H1 (cell line): ENCODE measurements around the gene PRR29. TPM values are rescaled to one million over a fixed set of nuclear protein-coding genes. Genes with fewer than 3 reads are reported as not detected.

ENCODE experiments used
- CTCF ChIA-PET: fragments of 300-600 bp; sonication (Branson Sonifier 250); formaldehyde crosslinking; loops from one replicate; lab custom pipeline; 2021; ENCODE audit not compliant: partially characterized antibody; lab: Charles Lee
- POLR2A ChIA-PET: fragments of 300-600 bp; sonication (Branson Sonifier 250); formaldehyde crosslinking; loops from one replicate; lab custom pipeline; 2021; ENCODE audit warnings: inconsistent platforms; ENCODE audit not compliant: partially characterized antibody; lab: Charles Lee
- DNase-seq, 2 experiments: peaks; one replicate each; pipeline versions ENCODE4 v3.0.0 to v3.0.0-alpha.2; 2010 to 2022; ENCODE audit warnings: low spot score in 2 of 2, low read depth in 1 of 2, mixed read lengths in 1 of 2
- FAIRE-seq: peaks from 2 replicates; lab custom pipeline; 2011; peaks lifted over from hg19 to GRCh38; lab: Jason Lieb, UNC
- H2AFZ ChIP-seq: 2 replicates; pipeline ENCODE4 v1.8.1; 2012; ENCODE audit warnings: low read length, inconsistent platforms
- H2AK5ac ChIP-seq: 2 replicates; pipeline ENCODE4 v1.6.1; 2013; ENCODE audit warnings: low read depth, low read length
- H2BK120ac ChIP-seq: replicated peaks from 2 replicates; pipeline ENCODE3; 2013; ENCODE audit warnings: low read depth, low read length, inconsistent platforms
- H2BK12ac ChIP-seq: 2 replicates; pipeline ENCODE4 v1.6.1; 2013; ENCODE audit warnings: low read depth, low read length
- H2BK15ac ChIP-seq: 2 replicates; pipeline ENCODE4 v1.6.1; 2013; ENCODE audit warnings: low read length
- H2BK20ac ChIP-seq: 2 replicates; pipeline ENCODE4 v1.6.1; 2013; ENCODE audit warnings: low read length
- H2BK5ac ChIP-seq: 2 replicates; pipeline ENCODE4 v1.6.1; 2013; ENCODE audit warnings: low read depth, low read length
- H3K14ac ChIP-seq: 2 replicates; pipeline ENCODE4 v1.6.1; 2013; ENCODE audit warnings: inconsistent platforms; ENCODE audit not compliant: insufficient read length
- H3K18ac ChIP-seq: 2 replicates; pipeline ENCODE4 v1.6.1; 2013; ENCODE audit warnings: low read length; ENCODE audit errors: extremely low read depth
- H3K23ac ChIP-seq: 2 replicates; pipeline ENCODE4 v1.6.1; 2013; ENCODE audit warnings: inconsistent platforms; ENCODE audit not compliant: insufficient read length
- H3K23me2 ChIP-seq: 2 replicates; pipeline ENCODE4 v1.6.1; 2013; ENCODE audit warnings: low read depth, low read length
- H3K27ac ChIP-seq: 2 replicates; pipeline ENCODE4 v1.6.1; 2011; ENCODE audit warnings: low read depth, low read length, inconsistent platforms
- H3K27me3 ChIP-seq, 4 experiments: replicated peaks in 1 of 4; 1 replicate in 1 of 4; 2 replicates in 3 of 4; pipeline versions ENCODE4 v1.6.1 to v1.8.1; 2011 to 2013; ENCODE audit warnings: low read length in 3 of 4, mild to moderate bottlenecking in 3 of 4, inconsistent platforms in 2 of 4, mixed read lengths in 2 of 4, moderate library complexity in 1 of 4; ENCODE audit not compliant: control insufficient read depth in 3 of 4, insufficient read depth in 3 of 4; ENCODE audit errors: extremely low read depth in 1 of 4
- H3K36me3 ChIP-seq, 4 experiments: 2 replicates each; pipeline versions ENCODE4 v1.6.1 to v1.8.1; 2011 to 2013; ENCODE audit warnings: mild to moderate bottlenecking in 4 of 4, low read length in 3 of 4, moderate library complexity in 2 of 4, control low read depth in 1 of 4, inconsistent platforms in 1 of 4; ENCODE audit not compliant: insufficient read depth in 4 of 4, control insufficient read depth in 2 of 4
- H3K4ac ChIP-seq: replicated peaks from 2 replicates; pipeline ENCODE3; 2013; ENCODE audit warnings: low read length, low read depth, mixed read lengths, inconsistent platforms; ENCODE audit not compliant: insufficient read length
- H3K4me1 ChIP-seq, 4 experiments: replicated peaks in 1 of 4; 1 replicate in 1 of 4; 2 replicates in 3 of 4; pipeline versions ENCODE4 v1.6.1 to v1.8.1; 2011 to 2013; ENCODE audit warnings: low read length in 3 of 4, inconsistent platforms in 2 of 4, mixed read lengths in 1 of 4; ENCODE audit not compliant: insufficient read depth in 4 of 4, control insufficient read depth in 3 of 4
- H3K4me2 ChIP-seq, 2 experiments: 2 replicates each; pipeline versions ENCODE4 v1.6.1 to v1.8.1; 2011 to 2013; ENCODE audit warnings: low read depth in 2 of 2, low read length in 2 of 2, control low read depth in 1 of 2, inconsistent platforms in 1 of 2, mild to moderate bottlenecking in 1 of 2; ENCODE audit not compliant: insufficient read depth in 1 of 2
- H3K4me3 ChIP-seq, 4 experiments: fragments of 200-600, 300-600 bp in 1 of 4; sonication (generic), shearing (Covaris generic), sonication (Bioruptor Twin) in 1 of 4; 2 replicates each; pipeline versions ENCODE4 v1.5.1 to v1.8.1; 2011 to 2016; ENCODE audit warnings: low read length in 4 of 4, low read depth in 3 of 4, control low read depth in 2 of 4, inconsistent platforms in 2 of 4, mild to moderate bottlenecking in 2 of 4, mixed read lengths in 1 of 4, moderate library complexity in 1 of 4; ENCODE audit not compliant: insufficient read depth in 2 of 4; ENCODE audit errors: extremely low read depth in 1 of 4
- H3K56ac ChIP-seq: replicated peaks from 2 replicates; pipeline ENCODE3; 2013; ENCODE audit warnings: low read depth, mild to moderate bottlenecking, mixed read lengths, low read length, inconsistent platforms; ENCODE audit not compliant: insufficient read length
- H3K79me1 ChIP-seq: 2 replicates; pipeline ENCODE4 v1.6.1; 2013; ENCODE audit warnings: low read depth, low read length, control low read depth
- H3K79me2 ChIP-seq, 2 experiments: 2 replicates each; pipeline versions ENCODE4 v1.6.1 to v1.8.1; 2012 to 2013; ENCODE audit warnings: low read length in 2 of 2, mild to moderate bottlenecking in 2 of 2, inconsistent platforms in 1 of 2; ENCODE audit not compliant: insufficient read depth in 2 of 2, control insufficient read depth in 1 of 2
- H3K9ac ChIP-seq, 4 experiments: replicated peaks in 1 of 4; 1 replicate in 1 of 4; 2 replicates in 3 of 4; pipeline versions ENCODE4 v1.6.1 to v1.8.1; 2011 to 2013; ENCODE audit warnings: low read depth in 3 of 4, low read length in 3 of 4, control low read depth in 2 of 4, mild to moderate bottlenecking in 2 of 4, moderate library complexity in 2 of 4, inconsistent platforms in 1 of 4; ENCODE audit errors: extremely low read depth in 1 of 4
- H3K9me3 ChIP-seq, 2 experiments: 2 replicates each; pipeline versions ENCODE4 v1.6.1 to v1.8.1; 2012 to 2013; ENCODE audit warnings: mild to moderate bottlenecking in 2 of 2, moderate library complexity in 2 of 2, control low read depth in 1 of 2, inconsistent platforms in 1 of 2, low read depth in 1 of 2, low read length in 1 of 2, mixed read lengths in 1 of 2; ENCODE audit not compliant: insufficient read depth in 2 of 2
- H4K20me1 ChIP-seq, 2 experiments: replicated peaks in 1 of 2; 2 replicates each; pipeline versions ENCODE3 to v1.8.1; 2011 to 2013; ENCODE audit warnings: inconsistent platforms in 2 of 2, low read length in 2 of 2, mild to moderate bottlenecking in 1 of 2; ENCODE audit not compliant: insufficient read depth in 2 of 2, control insufficient read depth in 1 of 2
- H4K5ac ChIP-seq: 2 replicates; pipeline ENCODE4 v1.6.1; 2013; ENCODE audit warnings: low read length, low read depth, mixed read lengths, inconsistent platforms; ENCODE audit not compliant: insufficient read length
- H4K8ac ChIP-seq: 2 replicates; pipeline ENCODE4 v1.8.0; 2013; ENCODE audit warnings: mild to moderate bottlenecking, moderate library complexity, low read length, inconsistent platforms; ENCODE audit not compliant: insufficient read depth; ENCODE audit errors: extremely low read depth
- H4K91ac ChIP-seq: replicated peaks from 2 replicates; pipeline ENCODE3; 2013; ENCODE audit warnings: low read length, mixed read lengths, inconsistent platforms; ENCODE audit not compliant: insufficient read length
- BACH1 ChIP-seq: IDR thresholded peaks from 2 replicates; pipeline ENCODE4 v1.6.1; 2012; ENCODE audit warnings: low read length, improper control_type of control experiment
- CEBPB ChIP-seq: IDR thresholded peaks from 2 replicates; pipeline ENCODE4 v1.6.1; 2012; ENCODE audit warnings: low read depth, low read length
- CHD2 ChIP-seq: IDR thresholded peaks from 2 replicates; pipeline ENCODE4 v1.6.1; 2012; ENCODE audit warnings: low read length, improper control_type of control experiment
- CTBP2 ChIP-seq: IDR thresholded peaks from 2 replicates; pipeline ENCODE4 v1.7.0; 2011; ENCODE audit warnings: borderline replicate concordance, mild to moderate bottlenecking, moderate library complexity, mixed read lengths, low read length; ENCODE audit not compliant: insufficient read depth, insufficient read length
- HDAC6 ChIP-seq: IDR thresholded peaks from one replicate; pipeline ENCODE4 v1.7.1; 2012; ENCODE audit warnings: low read depth, mild to moderate bottlenecking, inconsistent platforms, low read length, moderate library complexity
- RNF2 ChIP-seq: fragments of 200-900, 300-1000 bp; sonication (generic); IDR thresholded peaks from 2 replicates; pipeline ENCODE4 v1.7.1; 2016; ENCODE audit warnings: borderline replicate concordance, low read depth, mild to moderate bottlenecking, antibody characterized with exemption, low read length; ENCODE audit not compliant: poor library complexity, severe bottlenecking; ENCODE audit errors: missing control alignments
- SAP30 ChIP-seq: fragments of 300-600 bp; sonication (generic); IDR thresholded peaks from 2 replicates; pipeline ENCODE4 v1.7.1; 2012; ENCODE audit warnings: low read length, moderate library complexity, mild to moderate bottlenecking, inconsistent platforms; ENCODE audit not compliant: insufficient read depth, insufficient replicate concordance
- SP1 ChIP-seq: IDR thresholded peaks from 2 replicates; pipeline ENCODE4 v1.6.1; 2011; ENCODE audit warnings: low read depth, low read length
- WGBS, 2 experiments: shearing (Covaris generic) in 1 of 2; methylation state at CpG; one replicate each; pipeline versions ENCODE4 v1.1.6 to v1.1.7; 2013 to 2015; ENCODE audit warnings: low lambda C conversion rate in 2 of 2, mixed read lengths in 2 of 2, inconsistent platforms in 1 of 2, low coverage in 1 of 2, missing lambda C conversion rate in 1 of 2; ENCODE audit not compliant: insufficient replicate concordance in 2 of 2, insufficient coverage in 1 of 2, insufficient read length in 1 of 2; ENCODE audit errors: extremely low coverage in 1 of 2, missing lambda C conversion rate in 1 of 2; 5-methylcytosine and 5-hydroxymethylcytosine counted together
- polyA plus RNA-seq, 7 experiments: library from polyadenylated mRNA; depleted of rRNA in 3 of 7; stranded (reverse) in 5 of 7; unstranded in 2 of 7; fragments of >200 nt in 5 of 7; fragments of 200-250 nt in 2 of 7; gene quantifications; 1 replicate in 5 of 7; 2 replicates in 1 of 7; 4 replicates in 1 of 7; pipeline versions ENCODE4 v1.2.1 to v1.2.3, GENCODE V29; 2011 to 2013; ENCODE audit warnings: missing spikeins in 2 of 7, mixed read lengths in 2 of 7
- total RNA-seq: library from RNA; stranded (reverse); fragmentation: NEBNext Ultra II Directional; extraction: Animal tissue kit (Norgen Biotek cat#: 25700); gene quantifications from 2 replicates; pipeline ENCODE4 v1.2.1, GENCODE V29; 2021
- TF ChIP-seq, protein P1 (sequence below): IDR thresholded peaks from 2 replicates; pipeline ENCODE4 v1.6.1; 2012; ENCODE audit warnings: low read length, inconsistent platforms

The PRR29 gene
- total and polyA plus RNA-seq, 2 of the 8 experiments (the other 6 are each of a cell fraction or from before 2014, with no cell fraction given): 0.67 to 0.83 TPM

DNA sequence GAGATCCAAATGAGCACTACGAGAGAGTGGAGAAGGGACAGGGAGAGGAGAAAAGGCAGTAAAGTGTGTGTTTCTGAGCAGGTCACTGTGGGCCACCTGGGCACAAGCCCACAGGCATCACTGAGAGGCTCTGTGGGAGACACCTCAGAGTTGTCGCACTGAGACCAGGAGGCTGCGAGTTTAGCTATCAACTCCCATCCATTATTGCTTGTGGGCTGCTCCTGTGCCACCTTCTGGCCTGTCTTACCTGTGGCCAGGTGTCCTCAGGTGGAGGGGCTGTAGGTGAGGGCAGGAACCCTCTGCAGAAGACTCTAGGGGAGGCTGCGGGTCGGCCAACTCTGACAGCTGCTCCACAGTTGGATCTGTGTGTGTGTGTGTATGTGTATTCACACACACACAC lies 2.5 kb upstream of the PRR29 start:
- CTCF ChIA-PET: interaction anchor here (1.2 to 4.9 kb wide), 6 partner anchors 9 to 84 kb away, joined by 3 to 25 read pairs (median 8); partner anchors contain the start of gene CSHL1
- POLR2A ChIA-PET: no interaction called here
- H3K27me3 ChIP-seq: peaks cover 0 to 28% (median 18%) of the 10 kb centered on the region in 4 experiments; a peak in 5 of 7 replicates

More for the DNA sequence above, 2.5 kb upstream of the PRR29 start:
- no peaks in the 10 kb centered on the region for H3K79me1 ChIP-seq
- no peak overlapping the region for H3K9ac ChIP-seq
- peaks cover 3 to 14% (median 4%) of the 10 kb centered on the region in 4 experiments for H3K4me1 ChIP-seq
- no peaks in the 10 kb centered on the region for H3K79me2 ChIP-seq
- H2BK12ac ChIP-seq: no peak overlapping the region
- H3K4me3 ChIP-seq: no peak overlapping the region
- H2AK5ac ChIP-seq: no peak overlapping the region
- no peak overlapping the region for H2BK120ac ChIP-seq
- FAIRE-seq (no peak), DNase-seq (no peak)
- H4K8ac ChIP-seq: no peak overlapping the region
- H4K91ac ChIP-seq: no peak overlapping the region
- no peak overlapping the region for H4K5ac ChIP-seq
- H3K56ac ChIP-seq: no peak overlapping the region
- H3K23ac ChIP-seq: no peak overlapping the region
- H3K9me3 ChIP-seq: no peaks in the 10 kb centered on the region
- no peak overlapping the region for H3K4ac ChIP-seq
- H3K23me2 ChIP-seq: peaks cover 12% of the 10 kb centered on the region; the same call in 1 of the 2 replicates
- H3K36me3 ChIP-seq: no peaks in the 10 kb centered on the region
- H2BK15ac ChIP-seq: no peak overlapping the region
- H2BK5ac ChIP-seq: no peak overlapping the region
- peaks cover 0 to 5% of the 10 kb centered on the region in 2 experiments for H4K20me1 ChIP-seq
- H3K18ac ChIP-seq: no peak overlapping the region
- WGBS, 2 experiments: 98% methylated on average over 5 of the region's 5 CpGs; no CpG with 5 or more reads in 1 of the 2 experiments
- no peak overlapping the region for H3K27ac ChIP-seq
- H2BK20ac ChIP-seq: no peak overlapping the region
- H3K14ac ChIP-seq: no peak overlapping the region
- H3K4me2 ChIP-seq: no peak overlapping the region
- no peak overlapping the region for H2AFZ ChIP-seq
- TF ChIP-seq CEBPB (no peak), CHD2 (no peak), CTBP2 (no peak), SP1 (no peak), RNF2 (no peak), BACH1 (no peak), SAP30 (no peak), HDAC6 (no peak)
- TF ChIP-seq, protein P1, sequence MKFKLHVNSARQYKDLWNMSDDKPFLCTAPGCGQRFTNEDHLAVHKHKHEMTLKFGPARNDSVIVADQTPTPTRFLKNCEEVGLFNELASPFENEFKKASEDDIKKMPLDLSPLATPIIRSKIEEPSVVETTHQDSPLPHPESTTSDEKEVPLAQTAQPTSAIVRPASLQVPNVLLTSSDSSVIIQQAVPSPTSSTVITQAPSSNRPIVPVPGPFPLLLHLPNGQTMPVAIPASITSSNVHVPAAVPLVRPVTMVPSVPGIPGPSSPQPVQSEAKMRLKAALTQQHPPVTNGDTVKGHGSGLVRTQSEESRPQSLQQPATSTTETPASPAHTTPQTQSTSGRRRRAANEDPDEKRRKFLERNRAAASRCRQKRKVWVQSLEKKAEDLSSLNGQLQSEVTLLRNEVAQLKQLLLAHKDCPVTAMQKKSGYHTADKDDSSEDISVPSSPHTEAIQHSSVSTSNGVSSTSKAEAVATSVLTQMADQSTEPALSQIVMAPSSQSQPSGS: no peak
